MM.1S (cell line): Measurements from ENCODE around the gene TTC38.

ENCODE experiments used
- DNase-seq: peaks from one replicate; pipeline ENCODE4 v3.0.0-alpha.2; 2015
- H2AFZ ChIP-seq: fragments of 300-600 bp; sonication (generic); 2 replicates; pipeline ENCODE4 v1.6.0; 2016; ENCODE audit warnings: antibody characterized with exemption, low read length
- H3F3A ChIP-seq: fragments of 300-600 bp; sonication (generic); 2 replicates; pipeline ENCODE4 v1.6.1; 2016; ENCODE audit warnings: mild to moderate bottlenecking, antibody characterized with exemption, low read length, moderate library complexity, mixed read lengths; ENCODE audit not compliant: insufficient read depth
- H3K27ac ChIP-seq: fragments of 300-600 bp; sonication (generic); 2 replicates; pipeline ENCODE4 v1.5.1; 2016; ENCODE audit warnings: mild to moderate bottlenecking, low read length
- H3K27me3 ChIP-seq: fragments of 300-600 bp; sonication (generic); replicated peaks from 2 replicates; pipeline ENCODE4 v1.6.0; 2016; ENCODE audit warnings: low read length; ENCODE audit not compliant: insufficient read depth
- H3K36me3 ChIP-seq: fragments of 300-600 bp; sonication (generic); replicated peaks from 2 replicates; pipeline ENCODE4 v1.6.1; 2016; ENCODE audit warnings: mild to moderate bottlenecking, low read length, mixed read lengths; ENCODE audit not compliant: insufficient read depth
- H3K4me1 ChIP-seq: fragments of 300-600 bp; sonication (generic); 2 replicates; pipeline ENCODE4 v1.6.1; 2016; ENCODE audit warnings: low read length, mixed read lengths
- H3K4me2 ChIP-seq: fragments of 300-600 bp; sonication (generic); 2 replicates; pipeline ENCODE4 v1.6.0; 2016; ENCODE audit warnings: low read depth, low read length
- H3K4me3 ChIP-seq: fragments of 300-600 bp; sonication (generic); 2 replicates; pipeline ENCODE4 v1.5.1; 2016; ENCODE audit warnings: low read length, mixed read lengths
- H3K79me2 ChIP-seq: fragments of 300-600 bp; sonication (generic); 2 replicates; pipeline ENCODE4 v1.6.1; 2016; ENCODE audit warnings: mixed run types, low read length, mixed read lengths
- H3K9ac ChIP-seq: fragments of 300-600 bp; sonication (generic); 2 replicates; pipeline ENCODE4 v1.6.1; 2016; ENCODE audit warnings: low read length, mixed read lengths
- H3K9me2 ChIP-seq: fragments of 300-600 bp; sonication (generic); replicated peaks from 2 replicates; pipeline ENCODE4 v1.6.1; 2016; ENCODE audit warnings: mild to moderate bottlenecking, low read length, mixed read lengths; ENCODE audit not compliant: insufficient read depth
- H3K9me3 ChIP-seq: fragments of 300-600 bp; sonication (generic); replicated peaks from 2 replicates; pipeline ENCODE4 v1.6.1; 2016; ENCODE audit warnings: mild to moderate bottlenecking, low read length, mixed read lengths; ENCODE audit not compliant: insufficient read depth
- H4K20me1 ChIP-seq: fragments of 300-600 bp; sonication (generic); 2 replicates; pipeline ENCODE4 v1.6.1; 2016; ENCODE audit warnings: mild to moderate bottlenecking, low read length, moderate library complexity, mixed read lengths; ENCODE audit not compliant: insufficient read depth
- EZH2 ChIP-seq: fragments of 300-600 bp; sonication (generic); optimal IDR thresholded peaks from 2 replicates; pipeline ENCODE3; 2017; ENCODE audit warnings: low read depth, mild to moderate bottlenecking, antibody characterized with exemption, low read length, mixed read lengths
- EZH2phosphoT487 ChIP-seq: fragments of 300-600 bp; sonication (generic); IDR thresholded peaks from 2 replicates; pipeline ENCODE4 v1.6.1; 2018; ENCODE audit warnings: antibody characterized with exemption, low read length
- TF ChIP-seq, protein P1 (sequence below): fragments of 300-600 bp; sonication (generic); IDR thresholded peaks from 2 replicates; pipeline ENCODE4 v1.5.1; 2016; ENCODE audit warnings: antibody characterized with exemption, low read length, mixed read lengths

TTC38 gene

GRCh38 chr22:46322711-46323110, 54.9 kb downstream of the TTC38 start:
- Histone ChIP-seq H4K20me1 (no peaks in the 10 kb centered on the region), H3K9ac (no peak overlapping the region), H3K36me3 (0 out of 2 replicates have a peak, but pooled peaks cover 6% of the 10 kb centered on the region)

GRCh38 chr22:46323162-46323561, 55.4 kb downstream of the TTC38 start:
- no peak overlapping the region for H2AFZ ChIP-seq
- DNase-seq, result no peak
- H3F3A ChIP-seq, result no peaks in the 10 kb centered on the region
- H4K20me1 ChIP-seq, result no peaks in the 10 kb centered on the region
- H3K27ac ChIP-seq, result no peak overlapping the region
- H3K4me1 ChIP-seq, result no peaks in the 10 kb centered on the region
- no peak overlapping the region for H3K9ac ChIP-seq
- 0 out of 2 replicates have a peak, but pooled peaks cover 6% of the 10 kb centered on the region for H3K36me3 ChIP-seq
- no peak overlapping the region for H3K4me3 ChIP-seq
- H3K79me2 ChIP-seq, result peaks cover 47% of the 10 kb centered on the region
- H3K4me2 ChIP-seq, result no peak overlapping the region
- no peak for TF ChIP-seq EZH2
- no peak for TF ChIP-seq EZH2phosphoT487
- TF ChIP-seq, protein P1, sequence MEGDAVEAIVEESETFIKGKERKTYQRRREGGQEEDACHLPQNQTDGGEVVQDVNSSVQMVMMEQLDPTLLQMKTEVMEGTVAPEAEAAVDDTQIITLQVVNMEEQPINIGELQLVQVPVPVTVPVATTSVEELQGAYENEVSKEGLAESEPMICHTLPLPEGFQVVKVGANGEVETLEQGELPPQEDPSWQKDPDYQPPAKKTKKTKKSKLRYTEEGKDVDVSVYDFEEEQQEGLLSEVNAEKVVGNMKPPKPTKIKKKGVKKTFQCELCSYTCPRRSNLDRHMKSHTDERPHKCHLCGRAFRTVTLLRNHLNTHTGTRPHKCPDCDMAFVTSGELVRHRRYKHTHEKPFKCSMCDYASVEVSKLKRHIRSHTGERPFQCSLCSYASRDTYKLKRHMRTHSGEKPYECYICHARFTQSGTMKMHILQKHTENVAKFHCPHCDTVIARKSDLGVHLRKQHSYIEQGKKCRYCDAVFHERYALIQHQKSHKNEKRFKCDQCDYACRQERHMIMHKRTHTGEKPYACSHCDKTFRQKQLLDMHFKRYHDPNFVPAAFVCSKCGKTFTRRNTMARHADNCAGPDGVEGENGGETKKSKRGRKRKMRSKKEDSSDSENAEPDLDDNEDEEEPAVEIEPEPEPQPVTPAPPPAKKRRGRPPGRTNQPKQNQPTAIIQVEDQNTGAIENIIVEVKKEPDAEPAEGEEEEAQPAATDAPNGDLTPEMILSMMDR, result no peak
- H3K27me3 ChIP-seq, result no peaks in the 10 kb centered on the region
- H3K9me3 ChIP-seq, result no peaks in the 10 kb centered on the region
- no peaks in the 10 kb centered on the region for H3K9me2 ChIP-seq

More at GRCh38 chr22:46322711-46323110, 54.9 kb downstream of the TTC38 start:
- H2AFZ ChIP-seq, result no peak overlapping the region
- no peaks in the 10 kb centered on the region for H3K9me2 ChIP-seq
- peaks cover 52% of the 10 kb centered on the region for H3K79me2 ChIP-seq
- TF ChIP-seq EZH2phosphoT487 (no peak), EZH2 (no peak)
- TF ChIP-seq, protein P1, result no peak
- H3K27me3 ChIP-seq, result no peaks in the 10 kb centered on the region
- H3F3A ChIP-seq, result no peaks in the 10 kb centered on the region
- no peak overlapping the region for H3K4me2 ChIP-seq
- no peak overlapping the region for H3K4me3 ChIP-seq
- H3K4me1 ChIP-seq, result no peaks in the 10 kb centered on the region
- no peak overlapping the region for H3K27ac ChIP-seq
- no peaks in the 10 kb centered on the region for H3K9me3 ChIP-seq
- DNase-seq, result no peak

GRCh38 chr22:46326066-46326680, 58.4 kb downstream of the TTC38 start:
- Histone ChIP-seq H3K27me3 (no peaks in the 10 kb centered on the region), H4K20me1 (no peaks in the 10 kb centered on the region), H3K27ac (no peak overlapping the region), H3K9me3 (no peaks in the 10 kb centered on the region), H3K4me1 (no peaks in the 10 kb centered on the region), H3F3A (no peaks in the 10 kb centered on the region), H3K9me2 (no peaks in the 10 kb centered on the region), H3K36me3 (0 out of 2 replicates have a peak, but pooled peaks cover 3% of the 10 kb centered on the region), H3K9ac (no peak overlapping the region), H3K4me3 (no peak overlapping the region), H3K79me2 (peaks cover 20% of the 10 kb centered on the region), H3K4me2 (no peak overlapping the region), H2AFZ (no peak overlapping the region)
- DNase-seq, result no peak
- TF ChIP-seq, protein P1, result no peak
- TF ChIP-seq EZH2, result no peak
- TF ChIP-seq EZH2phosphoT487, result no peak
